ENCODE results near the gene ZNF385A.

GRCh38 chr12:54355104-54355815 lies 29.3 kb downstream of the ZNF385A start:
- TF ChIP-seq RAD21 (conservative IDR thresholded peaks at IDR 0.05) (no peak), EZH2 (IDR thresholded peaks at IDR 0.05; ENCODE audit: borderline replicate concordance, insufficient read depth, low read length, poor library complexity, severe bottlenecking) (no peak), POLR2AphosphoS5 (IDR thresholded peaks at IDR 0.05) (no peak)
- TF ChIP-seq, protein P1, sequence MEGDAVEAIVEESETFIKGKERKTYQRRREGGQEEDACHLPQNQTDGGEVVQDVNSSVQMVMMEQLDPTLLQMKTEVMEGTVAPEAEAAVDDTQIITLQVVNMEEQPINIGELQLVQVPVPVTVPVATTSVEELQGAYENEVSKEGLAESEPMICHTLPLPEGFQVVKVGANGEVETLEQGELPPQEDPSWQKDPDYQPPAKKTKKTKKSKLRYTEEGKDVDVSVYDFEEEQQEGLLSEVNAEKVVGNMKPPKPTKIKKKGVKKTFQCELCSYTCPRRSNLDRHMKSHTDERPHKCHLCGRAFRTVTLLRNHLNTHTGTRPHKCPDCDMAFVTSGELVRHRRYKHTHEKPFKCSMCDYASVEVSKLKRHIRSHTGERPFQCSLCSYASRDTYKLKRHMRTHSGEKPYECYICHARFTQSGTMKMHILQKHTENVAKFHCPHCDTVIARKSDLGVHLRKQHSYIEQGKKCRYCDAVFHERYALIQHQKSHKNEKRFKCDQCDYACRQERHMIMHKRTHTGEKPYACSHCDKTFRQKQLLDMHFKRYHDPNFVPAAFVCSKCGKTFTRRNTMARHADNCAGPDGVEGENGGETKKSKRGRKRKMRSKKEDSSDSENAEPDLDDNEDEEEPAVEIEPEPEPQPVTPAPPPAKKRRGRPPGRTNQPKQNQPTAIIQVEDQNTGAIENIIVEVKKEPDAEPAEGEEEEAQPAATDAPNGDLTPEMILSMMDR (IDR thresholded peaks at IDR 0.05; ENCODE audit: poor library complexity, severe bottlenecking), result no peak
